GM19324 (cell line): ENCODE measurements around the gene HHIPL2.
A peak's percentile ranks its signal among the peaks of the same experiment; 100 is the strongest.

ENCODE experiments used
- ATAC-seq: cut with Tn5 transposase; IDR thresholded peaks from one replicate; pipeline ENCODE4 v1.9.1; 2021; ENCODE audit warnings: mild to moderate bottlenecking, moderate library complexity; ENCODE audit not compliant: unreplicated experiment, low FRiP score

The HHIPL2 gene

GRCh38 chr1:222547944-222548671 is at the start of gene HHIPL2:
HHIPL2 (minus strand) TSS chr1:222548104; CDS start chr1:222548044, 60 bp downstream.
- ATAC-seq, result no peak

GRCh38 chr1:222596696-222597095 is 48.8 kb upstream of the HHIPL2 start:
- ATAC-seq, result no peak

GRCh38 chr1:222594789-222595188 is 46.9 kb upstream of the HHIPL2 start:
- no peak for ATAC-seq

GRCh38 chr1:222592171-222592570 is 44.3 kb upstream of the HHIPL2 start:
- ATAC-seq, result no peak

- ATAC-seq, result peak; percentile 100
These were observed 41.8 kb upstream of the HHIPL2 start, which contains the start of gene TAF1A for GRCh38 chr1:222589462-222590302. TAF1A (minus strand) TSS chr1:222589933.

DNA sequence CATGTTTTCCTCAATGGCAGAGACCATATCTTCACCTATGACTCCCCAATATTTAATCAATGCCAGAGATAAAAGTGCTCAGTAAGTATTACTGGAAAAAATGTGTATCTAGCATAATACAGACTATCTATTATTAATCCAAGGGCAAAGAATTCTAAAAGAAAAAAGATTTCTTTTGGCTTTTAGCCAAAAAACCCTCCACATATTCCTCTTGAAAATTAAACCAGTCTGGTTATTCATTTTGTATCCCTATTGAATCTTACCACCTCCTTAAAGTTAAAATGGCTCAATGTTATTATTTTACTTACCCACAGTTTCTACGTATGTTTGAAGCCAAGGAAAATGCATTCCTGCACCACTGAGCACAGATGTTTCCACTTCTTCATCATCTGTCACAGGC is 40.2 kb upstream of the HHIPL2 start:
- no peak for ATAC-seq

DNA sequence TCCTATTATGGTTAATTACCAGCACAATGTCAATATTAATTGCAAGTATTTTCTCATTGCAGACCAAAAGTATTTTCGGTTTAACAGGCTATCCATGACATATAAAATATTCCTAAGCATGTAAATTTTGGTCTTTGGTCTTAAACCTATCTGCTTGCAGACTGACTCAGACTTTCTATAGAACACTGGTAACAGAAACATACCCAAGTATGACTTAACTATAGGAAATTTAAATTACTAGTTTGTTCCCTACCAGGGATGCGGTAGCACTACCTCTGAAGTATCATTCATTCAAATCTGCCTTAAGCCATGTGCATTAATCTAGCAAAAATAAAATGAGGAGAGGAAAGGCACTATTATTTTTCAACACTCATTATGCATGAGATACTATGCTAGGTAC is 38.9 kb upstream of the HHIPL2 start:
- no peak for ATAC-seq

GRCh38 chr1:222583079-222583478 is 35.2 kb upstream of the HHIPL2 start:
- ATAC-seq, result peak; percentile 94

GRCh38 chr1:222582099-222582774 is 34.3 kb upstream of the HHIPL2 start:
- peak; percentile 49 for ATAC-seq

DNA sequence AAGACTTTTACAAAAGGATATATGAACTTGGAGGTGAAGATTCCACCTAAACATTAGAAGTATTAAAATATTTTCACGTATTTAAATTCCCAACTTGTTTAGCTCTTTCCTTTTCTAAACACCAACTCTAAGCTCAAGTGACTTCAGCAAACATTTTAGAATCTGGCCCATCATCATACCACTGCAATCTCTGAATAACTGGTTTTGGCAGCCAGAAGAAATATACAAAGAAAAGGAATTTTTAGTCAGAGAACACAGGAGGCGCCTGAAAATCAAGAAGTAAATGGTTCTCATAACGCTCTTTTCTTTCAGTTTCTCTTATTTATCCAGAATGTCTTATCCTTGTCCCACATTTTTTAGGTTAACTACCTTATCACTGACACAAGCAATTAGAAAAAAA is 31.4 kb upstream of the HHIPL2 start:
- no peak for ATAC-seq

DNA sequence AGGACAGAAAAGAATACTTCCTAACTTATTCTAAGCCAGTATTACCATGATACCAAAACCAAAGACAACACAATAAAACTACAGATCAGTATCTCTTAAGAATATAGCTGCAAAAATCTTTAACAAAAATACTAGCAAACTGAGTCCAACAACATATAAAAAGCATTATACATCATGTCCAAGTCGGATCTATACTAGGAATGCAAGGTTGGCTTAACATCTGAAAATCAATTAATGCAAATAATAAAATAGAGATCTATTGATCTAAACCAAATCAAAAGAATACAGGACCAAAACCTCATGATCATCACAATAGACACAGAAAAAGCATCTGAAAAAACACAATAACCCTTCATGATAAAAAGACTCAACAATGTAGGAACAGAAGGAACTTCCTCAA is 22.9 kb upstream of the HHIPL2 start:
- no peak for ATAC-seq

DNA sequence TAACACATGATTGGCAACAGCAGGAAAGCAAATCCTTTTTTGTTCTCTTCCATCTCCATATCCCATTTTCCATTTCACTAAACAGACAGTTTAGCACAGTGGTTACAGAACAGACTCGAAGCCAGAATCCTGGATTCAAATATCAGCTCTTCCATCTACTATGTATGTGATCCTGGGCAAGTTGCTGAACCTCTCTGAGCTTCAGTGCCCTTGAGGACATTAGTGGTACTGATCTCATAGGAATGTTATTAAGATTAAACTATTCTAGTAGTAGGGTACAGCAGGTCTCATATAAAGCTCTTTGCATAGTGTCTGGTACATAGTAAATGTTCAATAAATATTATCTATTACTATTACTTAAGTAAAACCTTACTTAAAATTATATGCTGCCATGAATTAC is 13.8 kb upstream of the HHIPL2 start:
- ATAC-seq, result no peak

DNA sequence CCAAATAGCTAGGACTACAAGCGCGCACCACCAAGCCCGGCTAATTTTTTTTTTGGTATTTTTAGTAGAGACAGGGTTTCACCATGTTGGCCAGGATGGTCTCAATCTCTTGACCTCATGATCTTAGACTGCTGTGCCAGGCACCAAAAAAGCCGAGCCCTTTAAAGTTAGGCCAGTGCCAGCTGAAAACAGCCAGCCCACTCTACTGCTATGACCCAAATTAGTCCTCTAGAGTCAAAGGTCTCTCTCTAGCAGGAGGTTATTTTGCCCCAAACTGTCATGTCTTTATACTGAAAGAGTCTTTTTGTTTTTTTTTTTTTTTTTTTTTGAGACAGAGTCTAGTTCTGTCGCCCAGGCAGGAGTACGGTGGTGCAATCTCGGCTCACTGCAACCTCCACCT is 9.7 kb upstream of the HHIPL2 start:
- no peak for ATAC-seq

DNA sequence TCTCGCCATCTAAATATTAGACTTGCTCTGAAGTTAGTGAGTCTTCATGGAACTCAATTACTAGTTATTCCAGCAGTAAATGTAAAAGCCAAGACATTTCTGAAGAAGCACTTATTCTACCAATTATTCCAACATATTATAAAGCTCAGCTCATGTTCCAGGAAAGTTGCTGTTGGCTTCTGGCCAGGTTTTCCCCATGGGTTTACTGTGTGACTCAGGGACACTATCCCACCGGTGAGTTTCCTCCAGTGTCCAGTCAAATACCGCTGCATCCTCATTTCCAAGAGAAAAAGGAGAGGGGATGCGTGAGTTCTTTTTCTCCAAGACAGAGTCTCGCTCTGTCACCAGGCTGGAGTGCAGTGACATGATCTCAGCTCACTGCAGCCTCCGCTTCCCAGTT is 9.2 kb upstream of the HHIPL2 start:
- ATAC-seq, result no peak

DNA sequence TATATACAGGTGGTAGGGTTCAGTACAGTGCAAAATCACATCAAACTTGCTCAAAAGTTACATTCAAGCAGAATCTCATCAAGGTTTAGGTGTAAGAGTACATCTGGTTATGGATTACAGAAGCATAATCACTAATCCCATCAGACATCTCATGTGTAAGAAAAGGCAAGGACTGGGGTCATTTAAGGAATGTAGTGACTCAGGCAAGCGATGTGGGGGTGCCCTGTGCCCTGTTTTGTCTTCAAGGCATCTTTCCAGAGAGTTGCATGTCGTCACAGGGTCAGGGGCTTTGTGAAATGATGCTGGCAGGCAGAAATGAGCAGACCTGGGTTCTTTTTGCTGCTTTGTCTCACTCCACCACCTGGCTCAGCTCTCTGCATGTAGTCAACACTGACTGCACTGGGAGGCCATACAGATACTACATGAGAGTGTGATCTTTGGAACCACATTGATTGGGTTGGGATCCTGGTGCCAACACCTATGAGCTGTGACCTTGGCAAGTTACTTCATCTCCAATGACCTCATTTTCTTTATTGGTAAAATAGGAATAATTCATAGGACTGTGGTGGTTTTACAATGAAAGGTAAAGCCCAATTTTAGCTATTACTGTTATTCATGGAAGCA is 8.2 kb upstream of the HHIPL2 start:
- no peak for ATAC-seq

DNA sequence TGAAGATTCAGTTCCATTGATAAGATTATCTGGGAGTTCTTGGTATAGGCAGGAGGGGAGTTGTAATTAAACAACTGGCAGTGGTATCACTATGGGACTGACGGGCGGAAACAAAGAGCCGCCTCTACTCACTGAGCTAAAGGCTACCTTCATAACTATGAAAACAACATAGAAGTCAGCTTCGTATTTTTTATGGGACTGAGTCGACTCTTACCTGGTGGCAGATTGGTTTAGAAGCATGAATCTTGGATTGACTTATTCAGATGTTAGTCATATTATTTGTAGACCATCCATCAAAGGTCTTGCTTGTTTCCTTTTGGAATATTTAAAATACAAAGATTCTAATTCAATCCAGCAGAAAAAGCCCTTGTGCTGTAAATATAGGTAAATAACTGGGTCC is 6.3 kb upstream of the HHIPL2 start:
- no peak for ATAC-seq

GRCh38 chr1:222552882-222553281 is 5.0 kb upstream of the HHIPL2 start:
- ATAC-seq, result no peak

- no peak for ATAC-seq
These were observed 667 bp downstream of the HHIPL2 start for GRCh38 chr1:222547260-222547614.

- ATAC-seq, result no peak
These were observed 1.2 kb downstream of the HHIPL2 start for GRCh38 chr1:222546548-222547259.

DNA sequence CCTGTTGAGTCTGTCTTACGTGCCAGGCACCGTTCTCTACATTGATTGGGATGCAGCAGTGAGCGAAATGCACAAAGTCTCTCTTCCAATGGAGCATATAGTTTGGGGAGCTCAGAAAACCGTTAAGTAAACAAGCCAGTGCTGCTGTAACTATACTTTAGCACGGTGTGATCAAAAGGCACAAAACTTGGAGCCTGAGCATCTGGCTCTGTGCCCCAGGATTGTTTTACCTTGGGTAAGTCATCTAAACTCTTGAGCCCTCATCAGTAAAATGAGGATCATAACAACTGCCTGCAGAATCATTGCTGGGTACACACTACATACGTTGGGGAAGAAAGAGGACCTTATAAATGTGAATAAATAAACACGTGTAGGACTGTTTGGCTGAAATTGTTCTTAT is 1.8 kb downstream of the HHIPL2 start:
- no peak for ATAC-seq
